HepG2 (cell line): ENCODE results near the gene S100A16. TPM values are rescaled to one million over a fixed set of nuclear protein-coding genes. Genes with fewer than 3 reads are reported as not detected.

Source experiments
- ATAC-seq: fragments of 200-7000 bp; cut with Tn5 transposase; 3 replicates; pipeline ENCODE4 v1.9.1; 2020; ENCODE audit warnings: mild to moderate bottlenecking, moderate library complexity
- BruUV-seq: library from RNA; stranded (reverse); fragments of 400-500 nt; replicated peaks from 2 replicates; lab custom pipeline; 2021; lab: Mats Ljungman, UMichigan
- CTCF ChIA-PET: fragments of 300-600 bp; formaldehyde crosslinking; extraction: SDS; loops from one replicate; lab custom pipeline; 2021; ENCODE audit warnings: low total read pairs, inconsistent platforms, low intra/inter-chr PET ratio; lab: Yijun Ruan, JAX
- POLR2A ChIA-PET: fragments of 350-600 bp; sonication (Branson Sonifier 250); formaldehyde crosslinking; loops from one replicate; lab custom pipeline; 2020; ENCODE audit warnings: antibody characterized with exemption, inconsistent platforms; lab: Yijun Ruan, JAX
- DNase-seq: peaks from one replicate; pipeline ENCODE4 v3.0.0-alpha.2; 2015; ENCODE audit warnings: low spot score
- FAIRE-seq: peaks from 3 replicates; lab custom pipeline; 2011; peaks lifted over from hg19 to GRCh38; lab: Jason Lieb, UNC
- H2AFZ ChIP-seq: one replicate; pipeline ENCODE4 v1.6.1; 2011; ENCODE audit warnings: low read length, inconsistent platforms
- H3K27ac ChIP-seq: fragments of 300-600 bp; 3 replicates; pipeline ENCODE4 v1.8.0; 2011; ENCODE audit warnings: mixed run types, mild to moderate bottlenecking, mixed read lengths, low read length, inconsistent platforms; ENCODE audit not compliant: insufficient read depth; ENCODE audit errors: extremely low read length
- H3K27me3 ChIP-seq, 2 experiments: fragments of 200-600 bp in 1 of 2; 2 replicates in 1 of 2; 3 replicates in 1 of 2; pipeline versions ENCODE4 v1.6.0 to v1.8.0; 2011; ENCODE audit warnings: low read length in 2 of 2, mild to moderate bottlenecking in 2 of 2, moderate library complexity in 2 of 2, inconsistent platforms in 1 of 2; ENCODE audit not compliant: insufficient read depth in 2 of 2, control insufficient read depth in 1 of 2
- H3K36me3 ChIP-seq, 2 experiments: fragments of 200-600 bp in 1 of 2; replicated peaks in 1 of 2; 2 replicates in 1 of 2; 3 replicates in 1 of 2; pipeline versions ENCODE4 v1.5.1 to v1.8.0; 2011; ENCODE audit warnings: low read length in 2 of 2, inconsistent platforms in 1 of 2; ENCODE audit not compliant: insufficient read depth in 2 of 2, control insufficient read depth in 1 of 2
- H3K4me1 ChIP-seq: 2 replicates; pipeline ENCODE4 v1.5.1; 2012; ENCODE audit warnings: low read length, inconsistent platforms; ENCODE audit not compliant: insufficient read depth
- H3K4me2 ChIP-seq: 2 replicates; pipeline ENCODE4 v1.6.0; 2011; ENCODE audit warnings: low read depth, low read length, inconsistent platforms
- H3K4me3 ChIP-seq, 3 experiments: fragments of 200-600 bp in 1 of 3; sonication (generic), shearing (Covaris generic) in 1 of 3; replicated peaks in 1 of 3; 2 replicates each; pipeline ENCODE4 v1.5.1; 2011 to 2016; ENCODE audit warnings: low read length in 3 of 3, inconsistent platforms in 2 of 3, low read depth in 2 of 3, mild to moderate bottlenecking in 2 of 3, control low read depth in 1 of 3, mixed read lengths in 1 of 3; ENCODE audit not compliant: insufficient read depth in 1 of 3
- H3K79me2 ChIP-seq: one replicate; pipeline ENCODE4 v1.6.1; 2011; ENCODE audit warnings: low read length, inconsistent platforms; ENCODE audit not compliant: insufficient read depth
- H3K9ac ChIP-seq: 2 replicates; pipeline ENCODE4 v1.6.0; 2011; ENCODE audit warnings: mild to moderate bottlenecking, low read depth, low read length, inconsistent platforms; ENCODE audit not compliant: insufficient read depth
- H3K9me3 ChIP-seq: 2 replicates; pipeline ENCODE4 v1.5.1; 2012; ENCODE audit warnings: mild to moderate bottlenecking, low read length
- H4K20me1 ChIP-seq: 2 replicates; pipeline ENCODE4 v1.6.0; 2011; ENCODE audit warnings: inconsistent platforms, mild to moderate bottlenecking, low read length, moderate library complexity; ENCODE audit not compliant: insufficient read depth
- GLI4 ChIP-seq: sonication (generic); formaldehyde crosslinking; IDR thresholded peaks from 2 replicates; pipeline ENCODE4 v1.5.1; 2020; ENCODE audit warnings: missing genetic modification reagents, mild to moderate bottlenecking, moderate library complexity, borderline replicate concordance
- HDAC1 ChIP-seq: sonication (generic); formaldehyde crosslinking; IDR thresholded peaks from 2 replicates; pipeline ENCODE4 v1.5.1; 2020; ENCODE audit warnings: mild to moderate bottlenecking, missing genetic modification reagents
- HMGA1 ChIP-seq: sonication (generic); formaldehyde crosslinking; conservative IDR thresholded peaks from 2 replicates; pipeline ENCODE4 v1.4.0; 2020; ENCODE audit warnings: missing genetic modification reagents
- HNRNPLL ChIP-seq: fragments of 200-400 bp; formaldehyde crosslinking; IDR thresholded peaks from 2 replicates; pipeline ENCODE4 v1.6.1; 2017; ENCODE audit warnings: mild to moderate bottlenecking, low read depth, low read length; ENCODE audit not compliant: poor library complexity, severe bottlenecking
- KMT2B ChIP-seq: IDR thresholded peaks from 2 replicates; pipeline ENCODE4 v1.6.1; 2016; ENCODE audit warnings: missing genetic modification reagents, missing compliant biosample characterization
- MXD4 ChIP-seq: IDR thresholded peaks from 2 replicates; pipeline ENCODE4 v1.6.1; 2016; ENCODE audit warnings: mild to moderate bottlenecking, missing biosample characterization, missing genetic modification reagents
- NR1H2 ChIP-seq: sonication (generic); formaldehyde crosslinking; IDR thresholded peaks from 2 replicates; pipeline ENCODE4 v1.8.1; 2022; ENCODE audit warnings: low read depth, missing genetic modification reagents, borderline replicate concordance
- RBFOX2 ChIP-seq: fragments of 200-400 bp; formaldehyde crosslinking; IDR thresholded peaks from 2 replicates; pipeline ENCODE4 v1.6.1; 2017; ENCODE audit warnings: low read depth, mild to moderate bottlenecking, low read length
- SAP130 ChIP-seq: IDR thresholded peaks from 2 replicates; pipeline ENCODE4 v1.6.1; 2016; ENCODE audit warnings: low read depth
- SIX4 ChIP-seq: sonication (generic); formaldehyde crosslinking; IDR thresholded peaks from 2 replicates; pipeline ENCODE4 v1.4.0; 2020; ENCODE audit warnings: missing genetic modification reagents
- ZBTB7B ChIP-seq: sonication (generic); formaldehyde crosslinking; IDR thresholded peaks from 2 replicates; pipeline ENCODE4 v1.4.0; 2020; ENCODE audit warnings: missing genetic modification reagents
- ZNF337 ChIP-seq: sonication (generic); formaldehyde crosslinking; IDR thresholded peaks from 2 replicates; pipeline ENCODE4 v1.5.1; 2020; ENCODE audit warnings: missing genetic modification reagents, low read depth, mild to moderate bottlenecking, borderline replicate concordance
- ZNF501 ChIP-seq: sonication (generic); formaldehyde crosslinking; IDR thresholded peaks from 2 replicates; pipeline ENCODE4 v1.5.1; 2020; ENCODE audit warnings: mild to moderate bottlenecking, moderate library complexity, missing genetic modification reagents
- ZNF589 ChIP-seq: sonication (generic); formaldehyde crosslinking; conservative IDR thresholded peaks from 2 replicates; pipeline ENCODE4 v1.8.0; 2022; ENCODE audit warnings: mild to moderate bottlenecking, moderate library complexity, missing genetic modification reagents
- whole genome bisulfite sequencing: methylation state at CpG from one replicate; pipeline ENCODE4 v1.1.6; 2017; ENCODE audit warnings: low lambda C conversion rate; 5-methylcytosine and 5-hydroxymethylcytosine counted together
- in situ Hi-C: cut with HindIII; loops from 2 replicates; pipeline ENCODE4 v1.10.0; 2017; ENCODE audit warnings: low pct_unique_long_range_greater_than_20kb; ENCODE audit not compliant: extremely low pct_ligation_motif_present
- intact Hi-C: fragments of 100-400 bp; cut with micrococcal nuclease; formaldehyde crosslinking; loops from one replicate; pipeline ENCODE4 v1.10.0; 2022; ENCODE audit not compliant: unreplicated experiment
- polyA plus RNA-seq, 8 experiments: library from polyadenylated mRNA; depleted of rRNA in 3 of 8; stranded (reverse) in 7 of 8; unstranded in 1 of 8; fragments of >200 nt; fragmentation: Illumina TruSeq in 4 of 8; extraction: Trizol in 4 of 8; gene quantifications; 2 replicates each; pipeline versions ENCODE4 v1.2.1 to v1.2.3, GENCODE V29; 2011 to 2016; ENCODE audit warnings: low read depth in 4 of 8, missing spikeins in 1 of 8, mixed read lengths in 1 of 8; ENCODE audit not compliant: insufficient read depth in 1 of 8
- total RNA-seq, 5 experiments: library from RNA; depleted of rRNA; stranded (reverse); fragments of >200 nt; fragmentation: Illumina TruSeq; extraction: Trizol; gene quantifications; 2 replicates each; pipeline ENCODE4 v1.2.3, GENCODE V29; 2016; ENCODE audit warnings: low read depth in 1 of 5
- TF ChIP-seq, protein P1 (sequence below): sonication (generic); formaldehyde crosslinking; IDR thresholded peaks from 2 replicates; pipeline ENCODE4 v1.4.0; 2020; ENCODE audit warnings: missing genetic modification reagents
- TF ChIP-seq, protein P2 (sequence below): sonication (generic); formaldehyde crosslinking; IDR thresholded peaks from 2 replicates; pipeline ENCODE4 v1.4.0; 2020; ENCODE audit warnings: mild to moderate bottlenecking, missing genetic modification reagents, borderline replicate concordance
- TF ChIP-seq, protein P3 (sequence below): sonication (generic); formaldehyde crosslinking; IDR thresholded peaks from 2 replicates; pipeline ENCODE4 v1.5.0; 2020; ENCODE audit warnings: mild to moderate bottlenecking, missing genetic modification reagents, borderline replicate concordance

S100A16 gene
- total and polyA plus RNA-seq, 2 of the 13 experiments (the other 11 are each of a cell fraction or from before 2014, with no cell fraction given), result 46.0 to 195 TPM

DNA sequence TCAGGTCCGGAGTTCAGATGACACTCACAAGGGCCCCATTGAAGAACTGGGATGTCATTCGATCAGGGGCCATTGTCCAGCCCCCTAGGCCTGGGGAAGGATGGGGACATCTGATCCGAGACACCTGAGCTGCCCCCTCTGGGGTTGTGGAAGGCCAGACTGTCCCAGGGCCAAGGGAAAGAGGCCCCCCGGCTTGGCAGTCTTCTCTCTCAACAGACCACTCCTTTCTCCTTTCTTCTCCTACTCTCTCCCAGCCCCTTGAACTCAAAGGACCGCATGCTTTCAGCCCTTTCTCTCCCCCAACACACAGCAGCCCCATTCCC is 16.4 kb upstream of the S100A16 start:
- 4% methylated on average over 3 of the region's 5 CpGs for WGBS
- Histone ChIP-seq H3K4me3 (peak overlapping the region; percentile 55 to 84 (median 72)), H3K79me2 (peaks cover 37% of the 10 kb centered on the region), H3K4me2 (peak overlapping the region; percentile 91), H3K27me3 (no peaks in the 10 kb centered on the region), H4K20me1 (peaks cover under 1% of the 10 kb centered on the region; the same call in 1 of the 2 replicates), H3K4me1 (peaks cover 71% of the 10 kb centered on the region), H3K9ac (peak overlapping the region; percentile 78), H3K27ac (peak overlapping the region; percentile 87), H2AFZ (no peak overlapping the region), H3K36me3 (peaks cover 0 to 2% of the 10 kb centered on the region in 2 experiments; a peak in 2 of 5 replicates), H3K9me3 (no peaks in the 10 kb centered on the region)
- intact Hi-C loops (loop anchor here (5.0 kb wide), 1 partner anchor 117 kb away; no protein-coding TSS in a partner anchor), in situ Hi-C loops (loop anchor here (5.0 kb wide), 2 partner anchors 57 to 122 kb away; no protein-coding TSS in a partner anchor)
- CTCF ChIA-PET, result no interaction called here
- peak; percentile 46 for DNase-seq
- BruUV-seq, result no TSS peak
- FAIRE-seq, result no peak
- ATAC-seq, result no peak
- POLR2A ChIA-PET, result interaction anchor here (0.7 to 15.2 kb wide), 9 partner anchors 9 to 123 kb away, joined by 3 to 390 read pairs (median 6); partner anchors contain the start of genes S100A14 and S100A16
- TF ChIP-seq HNRNPLL, result no peak
- TF ChIP-seq, protein P1, sequence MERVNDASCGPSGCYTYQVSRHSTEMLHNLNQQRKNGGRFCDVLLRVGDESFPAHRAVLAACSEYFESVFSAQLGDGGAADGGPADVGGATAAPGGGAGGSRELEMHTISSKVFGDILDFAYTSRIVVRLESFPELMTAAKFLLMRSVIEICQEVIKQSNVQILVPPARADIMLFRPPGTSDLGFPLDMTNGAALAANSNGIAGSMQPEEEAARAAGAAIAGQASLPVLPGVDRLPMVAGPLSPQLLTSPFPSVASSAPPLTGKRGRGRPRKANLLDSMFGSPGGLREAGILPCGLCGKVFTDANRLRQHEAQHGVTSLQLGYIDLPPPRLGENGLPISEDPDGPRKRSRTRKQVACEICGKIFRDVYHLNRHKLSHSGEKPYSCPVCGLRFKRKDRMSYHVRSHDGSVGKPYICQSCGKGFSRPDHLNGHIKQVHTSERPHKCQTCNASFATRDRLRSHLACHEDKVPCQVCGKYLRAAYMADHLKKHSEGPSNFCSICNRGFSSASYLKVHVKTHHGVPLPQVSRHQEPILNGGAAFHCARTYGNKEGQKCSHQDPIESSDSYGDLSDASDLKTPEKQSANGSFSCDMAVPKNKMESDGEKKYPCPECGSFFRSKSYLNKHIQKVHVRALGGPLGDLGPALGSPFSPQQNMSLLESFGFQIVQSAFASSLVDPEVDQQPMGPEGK (CRISPR knock-in tag), result peak; percentile 80
- TF ChIP-seq RBFOX2, result no peak
- TF ChIP-seq HMGA1 (CRISPR knock-in tag), result no peak
- no peak for TF ChIP-seq MXD4 (CRISPR knock-in tag)
- TF ChIP-seq, protein P2, sequence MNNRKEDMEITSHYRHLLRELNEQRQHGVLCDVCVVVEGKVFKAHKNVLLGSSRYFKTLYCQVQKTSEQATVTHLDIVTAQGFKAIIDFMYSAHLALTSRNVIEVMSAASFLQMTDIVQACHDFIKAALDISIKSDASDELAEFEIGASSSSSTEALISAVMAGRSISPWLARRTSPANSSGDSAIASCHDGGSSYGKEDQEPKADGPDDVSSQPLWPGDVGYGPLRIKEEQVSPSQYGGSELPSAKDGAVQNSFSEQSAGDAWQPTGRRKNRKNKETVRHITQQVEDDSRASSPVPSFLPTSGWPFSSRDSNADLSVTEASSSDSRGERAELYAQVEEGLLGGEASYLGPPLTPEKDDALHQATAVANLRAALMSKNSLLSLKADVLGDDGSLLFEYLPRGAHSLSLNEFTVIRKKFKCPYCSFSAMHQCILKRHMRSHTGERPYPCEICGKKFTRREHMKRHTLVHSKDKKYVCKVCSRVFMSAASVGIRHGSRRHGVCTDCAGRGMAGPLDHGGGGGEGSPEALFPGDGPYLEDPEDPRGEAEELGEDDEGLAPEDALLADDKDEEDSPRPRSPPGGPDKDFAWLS (CRISPR knock-in tag), result no peak
- peak; percentile 77; the same call in 1 of the 2 replicates for TF ChIP-seq ZNF337 (CRISPR knock-in tag)
- TF ChIP-seq SIX4, result peak; percentile 67
- TF ChIP-seq, protein P3, sequence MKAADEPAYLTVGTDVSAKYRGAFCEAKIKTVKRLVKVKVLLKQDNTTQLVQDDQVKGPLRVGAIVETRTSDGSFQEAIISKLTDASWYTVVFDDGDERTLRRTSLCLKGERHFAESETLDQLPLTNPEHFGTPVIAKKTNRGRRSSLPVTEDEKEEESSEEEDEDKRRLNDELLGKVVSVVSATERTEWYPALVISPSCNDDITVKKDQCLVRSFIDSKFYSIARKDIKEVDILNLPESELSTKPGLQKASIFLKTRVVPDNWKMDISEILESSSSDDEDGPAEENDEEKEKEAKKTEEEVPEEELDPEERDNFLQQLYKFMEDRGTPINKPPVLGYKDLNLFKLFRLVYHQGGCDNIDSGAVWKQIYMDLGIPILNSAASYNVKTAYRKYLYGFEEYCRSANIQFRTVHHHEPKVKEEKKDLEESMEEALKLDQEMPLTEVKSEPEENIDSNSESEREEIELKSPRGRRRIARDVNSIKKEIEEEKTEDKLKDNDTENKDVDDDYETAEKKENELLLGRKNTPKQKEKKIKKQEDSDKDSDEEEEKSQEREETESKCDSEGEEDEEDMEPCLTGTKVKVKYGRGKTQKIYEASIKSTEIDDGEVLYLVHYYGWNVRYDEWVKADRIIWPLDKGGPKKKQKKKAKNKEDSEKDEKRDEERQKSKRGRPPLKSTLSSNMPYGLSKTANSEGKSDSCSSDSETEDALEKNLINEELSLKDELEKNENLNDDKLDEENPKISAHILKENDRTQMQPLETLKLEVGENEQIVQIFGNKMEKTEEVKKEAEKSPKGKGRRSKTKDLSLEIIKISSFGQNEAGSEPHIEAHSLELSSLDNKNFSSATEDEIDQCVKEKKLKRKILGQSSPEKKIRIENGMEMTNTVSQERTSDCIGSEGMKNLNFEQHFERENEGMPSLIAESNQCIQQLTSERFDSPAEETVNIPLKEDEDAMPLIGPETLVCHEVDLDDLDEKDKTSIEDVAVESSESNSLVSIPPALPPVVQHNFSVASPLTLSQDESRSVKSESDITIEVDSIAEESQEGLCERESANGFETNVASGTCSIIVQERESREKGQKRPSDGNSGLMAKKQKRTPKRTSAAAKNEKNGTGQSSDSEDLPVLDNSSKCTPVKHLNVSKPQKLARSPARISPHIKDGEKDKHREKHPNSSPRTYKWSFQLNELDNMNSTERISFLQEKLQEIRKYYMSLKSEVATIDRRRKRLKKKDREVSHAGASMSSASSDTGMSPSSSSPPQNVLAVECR (CRISPR knock-in tag), result peak; percentile 54; the same call in 1 of the 2 replicates
- TF ChIP-seq ZNF589, result 0 out of 2 replicates have a peak, but pooled peaks have one; percentile 29
- TF ChIP-seq GLI4 (CRISPR knock-in tag), result 0 out of 2 replicates have a peak, but pooled peaks have one; percentile 40
- peak; percentile 20; the same call in 1 of the 2 replicates for TF ChIP-seq KMT2B (CRISPR knock-in tag)
- TF ChIP-seq NR1H2, result no peak
- TF ChIP-seq ZBTB7B (CRISPR knock-in tag), result peak; percentile 62; the same call in 1 of the 2 replicates
- no peak for TF ChIP-seq ZNF501 (CRISPR knock-in tag)
- peak; percentile 40; the same call in 1 of the 2 replicates for TF ChIP-seq SAP130 (CRISPR knock-in tag)
- TF ChIP-seq HDAC1 (CRISPR knock-in tag), result 0 out of 2 replicates have a peak, but pooled peaks have one; percentile 13
